GM20431 (cell line): Measurements from ENCODE around the gene COMMD2.

Source experiments
- in situ Hi-C: fragments of 300-500 bp; cut with MseI, MboI; formaldehyde crosslinking; loops from one replicate; pipeline ENCODE4 v1.15.0; 2020; ENCODE audit warnings: low sequenced_read_pairs; ENCODE audit not compliant: unreplicated experiment

COMMD2 gene

DNA sequence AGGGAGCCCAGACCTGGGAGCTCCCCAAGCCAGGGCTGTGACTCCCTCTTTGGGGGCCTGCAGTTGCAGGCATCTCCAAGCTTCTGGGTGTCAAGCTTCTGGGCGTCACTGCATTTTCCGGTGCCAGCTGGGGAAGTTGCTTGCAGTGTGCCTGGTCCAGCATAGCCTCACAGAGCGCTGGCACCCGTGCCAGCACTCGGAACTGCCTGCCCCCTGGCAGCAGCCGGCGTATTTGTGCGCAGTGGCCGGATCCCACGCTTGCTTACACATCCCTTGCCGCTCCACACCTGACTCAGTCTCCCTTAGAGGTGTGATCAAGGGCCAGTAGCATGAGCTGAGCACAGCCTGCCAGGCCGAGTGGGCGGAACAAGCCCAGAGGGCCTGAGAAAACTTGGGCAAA lies 37.0 kb downstream of the COMMD2 start:
- in situ Hi-C loops: no loop called here

DNA sequence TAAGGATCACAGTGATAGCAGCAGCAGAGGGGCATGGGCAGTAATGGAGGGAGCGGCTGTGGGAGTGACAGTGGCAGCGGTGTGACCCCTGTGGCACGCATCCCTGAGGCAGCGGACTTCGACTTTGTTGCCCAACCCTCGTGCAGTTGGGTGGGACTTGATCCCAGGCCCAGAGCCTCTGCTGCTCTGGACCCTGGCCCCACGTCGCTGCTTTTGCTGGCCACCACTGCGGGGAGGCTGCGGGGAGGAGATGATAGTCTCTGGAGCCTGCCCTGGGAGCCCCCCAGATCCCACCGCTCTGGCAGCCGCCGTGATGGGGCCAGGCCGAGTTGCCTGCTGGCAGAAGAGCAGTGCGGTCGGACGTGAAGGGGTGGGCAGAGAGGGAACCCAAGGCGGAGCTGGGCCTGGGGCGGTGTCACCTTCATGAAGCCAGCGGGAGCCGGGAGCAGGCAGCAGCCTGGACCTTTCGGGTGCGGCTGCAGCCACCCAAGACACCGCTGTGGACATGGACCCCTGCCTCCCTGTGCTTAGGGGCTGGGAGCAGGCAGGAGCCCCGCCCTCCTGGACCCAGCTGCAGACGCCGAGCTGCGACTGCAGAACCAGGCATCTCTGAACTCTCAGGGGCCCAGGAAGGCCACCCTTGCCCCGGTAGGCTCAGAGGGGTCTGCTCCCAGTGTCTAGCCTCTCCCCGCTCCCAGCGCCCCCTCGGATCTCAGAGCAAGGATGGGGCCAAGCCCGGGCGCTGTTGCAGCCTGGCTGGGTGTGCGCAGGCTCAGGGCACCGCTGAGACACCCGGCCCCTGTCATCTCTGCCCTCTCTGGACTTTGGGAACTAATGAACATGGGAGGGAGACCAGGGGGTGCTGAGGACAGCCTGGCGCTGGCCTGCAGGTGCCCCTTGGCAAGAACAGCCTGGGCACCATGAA lies 38.3 kb downstream of the COMMD2 start:
- in situ Hi-C loops: no loop called here

DNA sequence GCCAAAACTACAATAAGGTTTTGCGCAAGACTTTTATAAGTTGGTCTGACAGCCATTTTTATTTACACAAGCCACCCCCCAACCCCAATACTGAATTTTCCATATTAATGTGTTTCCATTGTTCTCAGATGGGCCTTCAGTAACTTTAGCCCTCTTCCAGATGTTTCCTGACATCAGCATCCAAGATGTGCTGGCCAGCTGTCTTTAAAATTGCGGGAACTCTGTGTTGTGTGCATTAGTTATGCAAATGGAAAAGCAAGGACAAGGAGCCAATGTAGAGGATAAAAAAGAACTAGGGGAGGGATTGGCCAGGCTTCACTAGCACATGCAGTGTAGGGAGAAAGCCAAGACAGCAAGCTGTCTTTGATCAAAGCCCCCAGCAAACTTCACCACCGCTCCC lies 45.4 kb downstream of the COMMD2 start:
- in situ Hi-C loops: no loop called here

DNA sequence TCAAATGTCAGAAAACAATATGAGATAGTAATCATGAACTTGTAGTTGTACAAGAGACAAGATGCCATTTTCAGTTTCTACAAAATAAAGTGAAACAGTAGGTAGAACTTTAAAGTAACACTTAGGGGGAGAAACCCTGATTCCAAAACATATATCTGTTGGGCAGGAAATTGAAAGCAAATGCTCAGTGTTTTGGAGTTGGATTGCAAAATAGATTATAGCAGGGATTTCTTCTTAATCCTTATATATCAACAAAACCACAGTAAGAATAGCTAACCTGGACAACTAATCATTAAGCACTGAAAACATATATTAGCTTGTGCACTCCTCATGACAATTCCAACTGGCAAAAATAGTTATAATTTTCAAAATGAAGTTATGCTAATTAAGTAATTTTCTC lies 46.9 kb downstream of the COMMD2 start:
- in situ Hi-C loops: no loop called here

DNA sequence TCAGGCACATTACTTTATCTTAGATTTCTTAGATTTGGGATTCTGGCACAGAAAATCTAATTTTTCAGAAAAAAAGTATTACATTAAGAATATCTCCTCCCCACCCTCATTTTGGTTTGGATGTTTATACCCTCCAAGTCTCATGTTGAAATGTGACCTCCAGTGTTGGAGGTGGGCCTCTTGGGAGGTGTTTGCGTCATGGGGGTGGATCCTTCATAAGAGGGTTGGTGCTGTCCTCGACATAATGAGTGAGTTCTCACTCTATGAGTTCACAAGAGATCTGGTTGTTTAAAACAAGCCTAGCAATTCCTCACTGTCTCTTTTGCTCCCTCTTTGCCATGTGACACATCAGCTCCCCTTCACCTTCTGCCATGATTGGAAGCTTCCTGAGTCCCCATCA lies 48.8 kb downstream of the COMMD2 start:
- in situ Hi-C loops: no loop called here

DNA sequence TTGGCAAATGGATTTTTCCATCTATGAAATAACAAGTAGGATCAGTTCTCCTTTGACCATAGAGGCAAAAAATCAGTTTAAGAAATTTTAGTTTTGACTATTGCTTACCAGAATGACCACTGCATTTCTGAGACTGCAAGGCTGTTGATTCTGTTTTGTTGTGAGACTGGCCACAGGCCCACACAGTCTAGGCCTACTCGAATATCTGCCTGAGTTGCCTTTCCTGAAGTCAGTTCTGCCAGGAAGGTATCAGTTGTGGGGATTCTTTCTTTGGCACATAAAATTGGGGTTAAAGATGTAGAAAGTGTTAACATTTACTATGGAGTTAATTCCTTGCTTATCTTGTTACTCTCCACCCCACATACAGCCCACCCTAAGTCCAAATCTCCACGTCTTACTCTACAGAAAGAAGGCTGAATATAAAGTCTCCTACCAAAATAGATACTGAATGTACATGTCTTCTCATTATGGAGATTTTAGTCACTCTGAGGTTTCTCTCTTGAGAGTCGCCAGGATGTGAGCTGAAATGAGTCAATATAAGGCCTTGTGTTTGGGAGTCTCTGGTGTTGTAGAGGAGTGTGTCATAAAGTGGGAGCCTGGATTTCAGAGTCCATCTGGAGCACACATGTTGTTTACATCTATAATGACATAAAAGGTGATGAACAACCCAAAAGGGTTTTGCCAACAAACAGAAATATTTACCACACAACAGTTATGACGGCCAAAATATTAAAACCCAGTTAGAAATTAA lies 49.4 kb downstream of the COMMD2 start:
- in situ Hi-C loops: no loop called here

DNA sequence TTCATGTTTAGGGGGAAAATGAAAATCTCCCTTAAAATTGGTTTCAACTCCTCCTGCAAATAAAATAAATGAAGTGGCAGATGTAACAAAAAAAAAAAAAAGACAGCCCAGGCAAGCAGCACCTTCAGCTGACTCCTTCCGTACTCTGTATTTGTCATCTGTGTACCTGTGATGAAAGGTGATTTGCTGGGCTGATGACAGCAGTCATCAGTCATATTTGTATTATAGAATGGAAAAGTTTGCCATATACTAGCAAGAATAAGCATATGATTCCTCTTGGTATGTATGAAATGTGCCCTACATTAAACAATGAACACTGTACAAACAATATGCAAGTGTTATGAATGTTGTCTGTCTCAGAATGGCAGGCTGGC lies 50.3 kb downstream of the COMMD2 start:
- in situ Hi-C loops: no loop called here

DNA sequence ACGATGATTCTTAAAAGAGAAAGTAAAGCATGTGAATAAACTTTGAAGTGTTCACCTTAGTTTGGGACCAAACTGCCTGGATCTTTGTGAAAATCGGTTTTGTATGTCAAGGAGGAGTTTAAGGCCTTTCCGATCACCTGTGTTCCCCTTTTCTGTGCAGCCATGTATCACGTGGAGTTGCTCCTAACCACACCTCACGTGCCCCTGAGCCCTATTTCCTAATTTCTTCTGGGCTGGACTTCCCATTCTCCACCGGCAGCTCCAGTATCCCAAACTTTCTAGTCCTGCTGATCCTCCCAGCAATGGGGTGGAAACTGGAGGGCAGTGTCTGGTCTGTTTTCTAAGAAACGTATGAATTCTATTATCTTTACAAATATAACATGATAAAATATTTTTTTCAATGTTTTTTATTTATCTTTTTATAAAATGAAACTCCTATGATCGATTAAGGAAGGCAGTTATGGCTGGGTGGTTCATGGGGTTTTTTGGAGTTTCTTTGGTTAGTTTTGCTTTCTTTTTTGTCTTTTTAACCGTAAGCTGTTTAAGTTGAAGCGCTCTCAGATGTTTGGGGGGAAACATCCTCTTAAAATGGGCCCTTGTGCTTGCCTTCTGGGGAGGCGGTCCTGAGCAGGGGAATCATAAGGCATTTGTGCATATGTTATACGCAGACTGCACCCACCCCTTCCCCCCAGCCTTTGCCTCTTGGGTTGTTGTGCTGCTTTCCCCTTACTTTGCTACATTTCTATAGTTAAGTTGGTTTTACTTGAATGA lies 50.9 kb downstream of the COMMD2 start:
- in situ Hi-C loops: no loop called here
